Hematopoietic multipotent progenitor cell treated with erythropoietin and hydrocortisone succinate and interleukin-3 and kit ligand, for 15 days (in vitro differentiated cells): ENCODE measurements around the gene OR1F1.
"Not testable (repeated sequence)": the region's sequence is repeated elsewhere in the genome, so short reads cannot be mapped to it uniquely, and the experiment has no call there.

Experiments used
- DNase-seq: peaks from one replicate; pipeline ENCODE4 v3.0.0-alpha.2; 2015; ENCODE audit warnings: low spot score

The OR1F1 gene

GRCh38 chr16:3173892-3174617, 13.9 kb upstream of the OR1F1 start:
- DNase-seq = peak; percentile 31

- DNase-seq = no peak
Observed at GRCh38 chr16:3174618-3175148, 13.3 kb upstream of the OR1F1 start.

- no peak for DNase-seq
Observed at GRCh38 chr16:3175157-3176093, 12.6 kb upstream of the OR1F1 start.

- no peak for DNase-seq
Observed at GRCh38 chr16:3179651-3180050, 8.4 kb upstream of the OR1F1 start.

- DNase-seq = no peak
Observed at GRCh38 chr16:3180445-3180878, 7.5 kb upstream of the OR1F1 start.

- DNase-seq = not testable (repeated sequence)
Observed at GRCh38 chr16:3182293-3182607, 5.8 kb upstream of the OR1F1 start.

- peak; percentile 11 for DNase-seq
Observed at GRCh38 chr16:3182608-3183444, 5.2 kb upstream of the OR1F1 start.

- DNase-seq = no peak
Observed at GRCh38 chr16:3183445-3184139, 4.4 kb upstream of the OR1F1 start.

GRCh38 chr16:3186946-3187690, 886 bp upstream of the OR1F1 start:
- no peak for DNase-seq

GRCh38 chr16:3188675-3188924, 596 bp downstream of the OR1F1 start:
- no peak for DNase-seq

GRCh38 chr16:3188925-3189825, 1.2 kb downstream of the OR1F1 start:
- no peak for DNase-seq

GRCh38 chr16:3189869-3190268, 1.9 kb downstream of the OR1F1 start:
- DNase-seq = no peak

GRCh38 chr16:3190949-3191353, 2.9 kb downstream of the OR1F1 start:
- DNase-seq = no peak

GRCh38 chr16:3192476-3193019, 4.5 kb downstream of the OR1F1 start:
- DNase-seq = no peak

- no peak for DNase-seq
Observed at GRCh38 chr16:3193221-3194212, 5.5 kb downstream of the OR1F1 start.

GRCh38 chr16:3194792-3195191, 6.8 kb downstream of the OR1F1 start:
- no peak for DNase-seq

- no peak for DNase-seq
Observed at GRCh38 chr16:3195975-3196374, 8.0 kb downstream of the OR1F1 start.

GRCh38 chr16:3197694-3198333, 9.8 kb downstream of the OR1F1 start:
- DNase-seq = not testable (repeated sequence)
